ENCODE data around the gene PRC1.

DNA sequence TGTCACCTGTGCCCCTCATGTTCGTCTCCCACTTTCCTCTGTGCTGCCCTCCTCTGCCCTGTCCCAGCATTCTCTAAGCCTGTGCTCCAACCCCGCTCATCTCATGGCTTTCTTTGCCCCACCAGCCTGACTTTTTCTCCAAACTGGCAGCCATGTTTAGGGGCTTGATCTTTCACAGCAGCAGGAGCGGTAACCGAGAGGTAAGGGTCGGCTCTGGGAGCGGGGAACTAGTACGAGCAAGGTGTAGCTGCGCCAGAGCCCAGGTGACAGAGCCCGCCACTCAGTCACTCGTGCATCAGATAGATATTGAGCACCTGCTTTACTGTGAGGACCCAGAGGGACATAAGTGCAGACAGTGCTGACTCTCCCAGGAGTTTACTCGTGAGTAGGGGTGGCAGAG is 77.9 kb downstream of the PRC1 start:
- TF ChIP-seq EZH2 (IDR thresholded peaks at IDR 0.05; ENCODE audit: borderline replicate concordance, low read length) = no peak
- TF ChIP-seq, protein P1, sequence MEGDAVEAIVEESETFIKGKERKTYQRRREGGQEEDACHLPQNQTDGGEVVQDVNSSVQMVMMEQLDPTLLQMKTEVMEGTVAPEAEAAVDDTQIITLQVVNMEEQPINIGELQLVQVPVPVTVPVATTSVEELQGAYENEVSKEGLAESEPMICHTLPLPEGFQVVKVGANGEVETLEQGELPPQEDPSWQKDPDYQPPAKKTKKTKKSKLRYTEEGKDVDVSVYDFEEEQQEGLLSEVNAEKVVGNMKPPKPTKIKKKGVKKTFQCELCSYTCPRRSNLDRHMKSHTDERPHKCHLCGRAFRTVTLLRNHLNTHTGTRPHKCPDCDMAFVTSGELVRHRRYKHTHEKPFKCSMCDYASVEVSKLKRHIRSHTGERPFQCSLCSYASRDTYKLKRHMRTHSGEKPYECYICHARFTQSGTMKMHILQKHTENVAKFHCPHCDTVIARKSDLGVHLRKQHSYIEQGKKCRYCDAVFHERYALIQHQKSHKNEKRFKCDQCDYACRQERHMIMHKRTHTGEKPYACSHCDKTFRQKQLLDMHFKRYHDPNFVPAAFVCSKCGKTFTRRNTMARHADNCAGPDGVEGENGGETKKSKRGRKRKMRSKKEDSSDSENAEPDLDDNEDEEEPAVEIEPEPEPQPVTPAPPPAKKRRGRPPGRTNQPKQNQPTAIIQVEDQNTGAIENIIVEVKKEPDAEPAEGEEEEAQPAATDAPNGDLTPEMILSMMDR (IDR thresholded peaks at IDR 0.05; ENCODE audit: low read length) = no peak
